Stimulated activated CD4-positive, alpha-beta T cell treated with anti-CD3 and anti-CD28 coated beads, Interleukin-12 subunit alpha, Interleukin-12 subunit beta, amount 100 ng/mL, for 24 hours (primary cell): Measurements from ENCODE around the gene CBY1.
A peak's percentile ranks its signal among the peaks of the same experiment; 100 is the strongest.
"Not testable (repeated sequence)": the region's sequence is repeated elsewhere in the genome, so short reads cannot be mapped to it uniquely, and the experiment has no call there.

ENCODE experiments used
- DNase-seq, 2 experiments: peaks; one replicate each; pipeline ENCODE4 v3.0.0-alpha.2; 2020; ENCODE audit warnings: low read depth in 2 of 2

Gene CBY1

DNA sequence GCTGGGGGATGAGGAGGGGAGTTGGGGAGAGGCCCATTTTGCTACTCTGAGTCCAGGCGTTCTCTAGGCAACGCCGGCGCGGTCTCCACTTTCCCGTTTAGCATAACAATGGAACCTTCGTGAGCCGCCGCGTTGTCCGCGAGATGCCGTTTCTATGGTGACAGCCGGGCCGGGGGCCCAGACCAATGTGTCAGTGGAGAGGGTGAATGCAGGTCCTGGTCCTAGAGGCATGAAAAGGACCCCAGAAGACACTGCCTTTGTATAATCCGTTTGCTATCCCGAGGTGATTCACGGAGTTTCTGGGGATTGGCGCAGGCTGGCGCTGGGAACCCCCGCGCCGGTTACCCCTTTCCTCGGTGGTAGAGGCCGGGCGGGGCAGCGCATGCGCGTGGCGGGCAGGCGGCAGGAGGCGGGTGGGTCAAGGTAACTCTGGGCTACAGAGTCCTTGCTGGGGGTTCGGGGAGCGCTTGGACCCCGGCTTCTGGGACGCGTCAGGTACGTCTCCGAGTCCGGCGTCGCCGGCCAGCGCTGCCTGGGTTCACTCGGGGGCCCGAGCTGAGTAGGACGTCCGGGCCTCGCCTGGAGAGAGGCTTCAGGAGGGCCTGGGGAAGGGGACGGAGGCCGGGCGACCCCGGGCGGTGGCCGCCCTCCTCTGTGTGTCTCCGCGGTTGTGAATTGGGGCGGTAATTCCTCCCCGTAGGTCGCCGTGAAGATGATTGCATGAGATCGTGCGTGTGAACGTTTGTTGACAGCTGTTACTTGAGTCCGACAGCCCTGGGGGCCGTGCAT is at the start of gene CBY1, which contains the start of gene FAM227A:
CBY1 (plus strand) TSS at position 383 of the 789 bp plus-strand sequence. CDS start 11,417 bp downstream, outside the sequence.
FAM227A (minus strand) TSS at position 137 of the 789 bp plus-strand sequence. CDS start 6,224 bp downstream, outside the sequence.
- peak; percentile 70 to 80 for DNase-seq

DNA sequence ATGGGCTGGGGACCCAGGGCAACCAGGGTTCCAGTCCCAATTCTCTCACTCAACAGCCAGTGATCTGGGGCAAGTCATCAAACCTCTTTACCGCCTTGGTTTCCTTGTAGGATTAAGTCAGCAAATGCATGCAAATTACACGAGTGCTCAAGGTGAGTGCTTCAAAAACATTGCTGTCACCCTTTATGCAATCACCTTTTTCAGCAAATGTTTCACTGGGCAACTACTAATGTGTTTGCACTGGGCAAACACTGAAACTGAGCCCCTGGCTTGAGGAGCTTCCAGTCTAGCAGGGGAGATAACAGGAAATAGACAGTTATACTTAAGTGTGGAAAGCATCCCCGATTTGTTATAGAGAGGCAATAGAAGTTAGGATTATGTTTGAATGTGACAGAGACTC is 48.8 kb upstream of the CBY1 start:
- no peak for DNase-seq

DNA sequence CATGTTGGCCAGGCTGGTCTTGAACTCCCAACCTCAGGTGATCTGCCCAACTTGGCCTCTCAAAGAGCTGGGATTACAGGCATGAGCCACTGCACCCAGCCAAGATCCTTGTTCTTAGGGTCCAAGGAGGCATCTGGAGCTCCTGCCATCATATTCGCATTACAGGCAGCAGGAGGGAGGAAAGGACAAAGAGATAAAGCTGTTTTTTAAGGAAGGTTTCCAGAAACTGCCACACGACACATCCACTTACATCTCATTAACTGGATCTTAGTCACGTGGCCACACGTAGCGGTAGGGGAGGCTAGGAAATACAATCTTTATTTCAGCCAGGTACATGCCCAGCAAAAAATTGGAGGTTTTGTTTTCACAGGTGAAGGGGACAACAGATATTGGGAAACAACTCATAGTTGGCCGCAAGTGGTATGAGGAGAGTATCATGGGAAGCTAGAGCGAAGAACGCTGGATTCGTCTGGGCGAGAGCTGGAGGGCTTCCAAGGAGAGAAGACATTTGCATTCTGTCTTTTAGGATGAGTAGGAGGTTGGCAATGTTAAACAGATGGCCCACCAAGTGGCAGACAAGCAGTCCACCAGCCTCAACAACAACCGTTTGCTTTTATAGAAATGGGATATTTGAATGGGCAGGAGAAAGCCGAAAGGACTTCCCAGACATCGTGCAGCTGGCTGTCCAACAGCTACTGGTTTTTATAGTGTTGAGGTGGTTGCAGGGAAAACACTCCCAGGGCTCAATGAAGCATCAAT is 47.3 kb upstream of the CBY1 start:
- no peak for DNase-seq

DNA sequence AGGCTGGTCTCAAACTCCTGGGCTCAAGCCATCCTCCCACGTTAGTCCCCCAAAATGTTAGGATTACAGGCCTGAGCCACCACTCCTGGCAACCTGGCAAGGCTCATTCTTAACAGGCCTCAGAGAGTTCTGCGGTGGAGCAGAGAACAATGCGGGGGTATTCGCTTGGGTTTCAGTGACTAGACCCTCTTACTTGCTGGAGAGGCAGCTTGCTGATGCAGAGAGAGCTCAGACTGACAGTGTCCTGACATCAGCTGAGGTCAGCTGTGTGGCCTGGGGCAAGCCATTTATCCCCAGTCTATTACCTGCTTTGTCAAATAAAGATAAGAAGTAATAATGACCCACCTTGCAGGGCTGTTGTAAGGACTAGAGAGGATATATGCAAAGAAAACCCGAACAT is 46.2 kb upstream of the CBY1 start:
- DNase-seq, result no peak

DNA sequence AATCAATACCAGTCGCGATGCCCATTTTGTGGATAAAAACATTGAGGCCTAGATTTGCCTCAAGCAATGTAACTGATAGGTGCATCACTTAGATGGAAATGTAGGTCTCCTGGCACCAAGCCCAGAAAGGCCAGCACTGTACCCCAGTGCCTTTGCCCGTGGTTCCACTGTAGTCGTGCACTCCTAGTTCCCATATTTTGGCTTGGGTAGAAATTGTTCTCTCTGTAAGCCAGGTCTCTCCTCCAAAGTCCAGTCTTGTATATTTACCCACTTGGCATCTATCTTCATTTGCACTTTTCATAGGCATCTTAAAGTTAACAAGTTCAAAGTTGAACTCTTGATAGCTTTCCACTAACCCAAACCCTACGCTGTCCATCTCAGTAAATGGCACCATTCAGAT is 44.9 kb upstream of the CBY1 start:
- no peak for DNase-seq

DNA sequence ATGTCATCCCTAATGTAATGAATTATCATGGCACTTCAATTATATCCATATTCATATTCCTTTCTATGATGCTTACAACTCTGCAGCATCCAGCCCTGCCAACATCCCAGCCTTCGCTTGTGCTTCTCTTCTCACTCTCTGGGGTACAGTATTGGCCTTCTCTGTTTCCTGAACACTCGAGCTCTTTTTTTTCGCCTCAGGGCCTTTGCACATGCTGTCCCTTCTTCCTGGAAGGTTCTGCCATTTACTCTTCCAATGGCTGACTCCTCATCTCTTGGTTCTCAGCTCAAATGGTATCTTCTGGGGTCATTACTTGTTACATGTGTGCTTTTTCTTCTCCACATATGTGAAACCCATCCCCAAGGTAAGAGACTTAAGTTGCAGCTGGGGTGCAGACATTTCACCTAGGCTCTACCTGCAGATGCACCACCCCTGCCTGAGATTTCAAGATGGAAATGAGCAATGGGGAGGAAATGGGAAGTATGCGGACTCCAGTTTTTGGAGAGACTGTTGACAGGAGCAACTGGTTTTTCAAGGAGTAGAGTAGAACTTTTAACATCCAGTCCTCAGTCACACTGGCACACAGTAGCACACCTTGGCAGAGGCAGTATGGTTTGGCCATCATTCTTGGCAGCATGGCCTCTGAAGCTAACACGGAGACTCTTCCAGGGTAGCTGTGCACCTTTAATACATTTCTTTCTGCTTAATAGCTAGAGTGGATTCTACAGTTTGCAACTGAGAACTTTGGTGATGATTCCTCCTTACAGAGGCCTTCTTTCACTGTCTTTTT is 44.0 kb upstream of the CBY1 start:
- DNase-seq, result no peak

DNA sequence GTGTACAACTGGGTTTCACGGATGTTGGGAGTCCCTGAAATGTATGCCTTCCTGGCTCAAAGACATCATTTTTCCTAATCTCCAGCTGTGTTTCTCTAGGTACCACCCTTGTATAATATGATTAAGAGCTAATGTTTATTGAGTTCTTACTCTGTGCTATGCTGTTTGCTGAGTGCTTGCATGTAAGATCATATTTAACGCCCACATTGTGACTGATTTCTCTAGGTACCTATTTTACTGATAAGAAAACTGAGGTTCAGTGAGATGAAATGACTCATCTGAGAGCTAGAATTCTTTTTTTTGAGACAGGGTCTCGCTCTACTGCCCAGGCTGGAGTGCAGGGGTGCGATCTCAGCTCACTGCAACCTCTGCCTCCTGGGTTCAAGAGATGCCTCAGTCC is 42.9 kb upstream of the CBY1 start:
- DNase-seq, result no peak

DNA sequence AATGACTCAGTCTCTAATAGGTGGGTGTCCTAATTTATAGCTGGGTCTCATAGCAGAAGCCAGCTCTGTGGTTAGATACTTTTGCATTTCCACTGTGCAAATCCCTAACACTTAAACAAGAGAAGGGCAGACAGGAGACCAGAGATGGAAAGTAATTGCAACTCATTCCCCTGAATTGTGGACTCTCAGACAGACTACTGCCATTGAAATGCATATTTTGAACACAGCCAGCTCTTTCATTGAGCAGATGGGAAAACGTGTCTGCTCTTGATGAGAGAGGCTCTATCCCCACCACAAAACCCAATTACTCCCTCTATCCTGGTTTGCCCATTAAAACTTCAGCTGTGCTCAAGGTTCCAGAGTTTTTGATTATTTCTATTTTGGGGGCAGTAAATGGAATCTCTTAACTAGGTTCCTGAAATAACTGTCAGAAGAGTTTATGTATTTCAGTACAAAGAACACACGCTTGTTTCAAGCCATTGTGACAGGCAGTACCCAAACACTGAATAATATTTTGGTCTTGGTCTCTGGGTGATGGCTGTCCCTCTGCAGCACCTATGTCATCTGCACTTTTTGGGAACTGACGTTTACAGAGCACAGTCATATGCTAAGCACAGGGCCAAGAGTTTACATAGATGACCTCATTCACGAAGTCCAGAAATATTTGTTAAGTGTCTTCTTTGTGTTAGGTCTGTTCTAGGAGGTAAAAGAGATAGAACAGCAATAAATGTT is 41.9 kb upstream of the CBY1 start:
- DNase-seq, result no peak

DNA sequence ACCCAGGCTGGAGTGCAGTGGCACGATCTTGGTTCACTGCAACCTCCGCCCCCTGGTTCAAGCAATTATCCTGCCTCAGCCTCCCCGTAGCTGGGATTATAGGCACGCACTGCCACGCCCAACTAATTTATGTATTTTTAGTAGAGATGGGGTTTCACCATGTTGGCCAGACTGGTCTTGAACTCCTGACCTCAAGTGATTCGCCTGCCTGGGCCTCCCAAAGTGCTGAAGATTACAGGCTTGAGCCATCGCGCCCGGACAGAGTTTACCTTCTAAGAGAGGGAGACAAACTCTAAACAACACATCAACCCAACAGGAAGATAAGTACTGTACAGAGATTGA is 41.4 kb upstream of the CBY1 start:
- not testable (repeated sequence) for DNase-seq

DNA sequence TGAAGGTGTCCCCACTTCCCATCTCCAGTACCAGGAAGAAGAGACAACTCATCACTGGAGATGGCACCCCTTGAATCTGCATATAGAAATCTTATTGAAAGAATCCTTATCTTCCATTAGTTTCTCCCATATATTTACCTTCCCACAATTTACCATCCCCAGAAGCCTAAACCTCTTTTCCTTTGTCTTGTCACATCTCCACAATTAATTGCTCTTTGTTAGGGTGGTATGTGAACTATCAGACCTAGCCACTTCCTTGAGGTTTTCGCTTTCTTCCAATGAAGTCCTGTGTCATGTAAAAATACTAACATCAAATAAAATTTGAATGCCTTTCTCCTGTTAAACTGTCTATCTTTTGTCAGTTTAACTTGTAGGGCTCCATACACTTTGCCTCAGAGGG is 38.2 kb upstream of the CBY1 start:
- no peak for DNase-seq

DNA sequence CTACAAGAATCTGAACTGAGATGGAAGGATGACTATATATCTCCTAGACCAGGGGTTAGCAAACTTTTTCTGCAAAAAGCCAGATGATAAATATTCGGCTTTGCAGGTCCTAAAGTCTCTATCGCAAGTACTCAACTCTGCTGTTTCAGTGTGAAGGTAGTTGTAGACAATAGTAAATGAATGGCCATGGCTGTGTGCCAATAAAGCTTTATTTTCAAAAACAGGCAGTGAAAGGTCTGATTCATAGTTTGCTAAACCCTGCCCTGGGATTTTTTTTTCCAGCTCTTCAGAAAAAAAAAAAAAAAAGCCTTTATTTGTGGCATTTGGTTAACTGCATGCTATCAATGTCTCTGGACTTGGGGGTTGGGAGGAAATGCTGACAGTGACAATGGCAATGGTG is 37.8 kb upstream of the CBY1 start:
- DNase-seq, result no peak

DNA sequence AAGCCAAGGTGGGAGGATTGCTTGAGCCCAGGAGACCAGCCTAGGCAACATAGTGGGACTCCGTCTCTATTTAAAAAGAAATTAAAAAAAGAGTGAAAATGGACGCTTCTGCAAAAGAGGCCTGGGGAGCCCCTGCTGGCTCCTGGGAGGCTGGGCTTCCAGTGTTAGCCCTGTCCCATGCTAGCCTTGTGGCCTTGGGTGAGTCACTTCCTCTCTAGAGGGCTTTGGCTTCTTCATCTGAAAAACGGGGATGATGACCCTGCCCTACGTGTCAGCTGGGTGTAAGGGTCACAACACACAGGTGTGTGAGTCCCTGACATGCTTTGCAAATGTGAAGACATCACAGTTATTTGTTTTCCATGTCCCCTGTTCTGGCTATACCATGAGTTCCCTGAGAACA is 33.1 kb upstream of the CBY1 start:
- DNase-seq, result no peak

DNA sequence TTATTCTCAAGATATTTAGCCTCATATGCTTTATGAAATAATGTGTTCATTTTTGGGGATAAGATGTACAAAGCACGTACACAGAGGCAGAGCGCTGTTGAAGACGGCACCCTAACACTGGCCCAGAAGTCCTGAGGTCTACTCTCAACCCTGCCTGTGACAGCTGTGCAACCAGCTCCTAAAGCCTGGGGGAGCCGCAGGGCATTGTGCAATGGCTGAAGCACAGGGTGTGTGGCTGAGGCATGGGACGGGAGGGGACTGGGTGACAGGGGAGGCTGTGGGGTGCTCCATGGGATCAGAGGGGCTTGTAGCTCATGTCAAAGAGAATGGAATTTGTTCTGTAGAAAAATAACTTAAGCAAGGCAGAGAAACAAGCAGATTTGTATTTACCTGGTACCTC is 28.0 kb upstream of the CBY1 start:
- DNase-seq, result no peak

DNA sequence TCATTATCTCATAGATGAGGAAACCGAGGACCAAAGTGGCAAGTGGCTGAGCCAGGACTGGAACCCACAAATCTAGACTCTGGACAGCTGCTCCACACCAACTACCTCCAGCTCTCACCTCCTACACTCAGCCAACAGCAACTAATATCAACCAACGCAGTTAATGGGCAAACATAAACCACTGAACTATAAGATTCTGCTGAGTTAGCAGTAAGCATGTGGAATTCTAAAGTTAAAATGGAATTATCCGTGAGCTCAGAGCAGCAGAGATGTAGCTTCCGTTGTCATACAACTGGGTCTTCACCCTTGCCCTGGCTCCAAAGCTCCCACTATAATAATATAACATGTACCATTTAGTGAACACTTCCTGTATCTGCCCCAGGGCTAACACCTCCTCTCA is 27.3 kb upstream of the CBY1 start:
- no peak for DNase-seq

DNA sequence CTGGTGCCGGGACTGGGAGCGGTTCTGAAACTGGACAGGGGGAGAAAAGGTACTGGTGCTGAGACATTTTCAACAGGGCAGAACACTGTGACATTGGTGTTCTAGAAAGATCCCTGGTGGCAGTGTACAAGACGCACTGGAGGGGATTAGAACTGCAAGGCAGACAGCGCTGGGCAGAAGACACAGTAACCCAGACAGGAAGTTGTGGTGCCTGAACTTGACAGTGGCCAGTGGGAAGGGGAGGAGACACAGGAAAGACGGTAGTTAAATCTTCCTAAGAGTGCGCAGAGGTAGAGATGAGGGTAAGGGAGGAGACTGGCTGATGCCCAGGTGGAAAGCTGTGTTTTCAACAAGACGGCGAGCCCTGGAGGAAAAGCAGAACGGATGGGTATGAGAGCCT is 24.7 kb upstream of the CBY1 start:
- DNase-seq, result no peak

DNA sequence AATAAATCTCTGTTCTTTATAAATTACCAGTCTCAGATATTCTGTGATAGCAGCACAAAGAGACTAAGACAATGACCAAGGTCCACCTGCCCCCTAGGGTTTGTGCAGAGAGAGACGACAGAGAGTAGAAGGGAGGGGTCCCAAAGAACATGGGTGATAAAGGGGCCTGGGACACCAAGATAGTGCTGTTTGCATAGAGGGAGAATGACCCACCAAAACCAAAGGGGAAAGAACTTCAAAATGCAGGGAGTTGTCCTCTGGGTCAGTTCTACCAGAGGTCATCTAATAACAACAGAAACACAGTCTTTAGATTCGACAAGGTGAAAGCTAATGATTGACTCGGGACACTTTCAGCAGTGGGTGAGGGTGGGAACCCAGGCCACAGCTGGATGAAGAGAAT is 23.9 kb upstream of the CBY1 start:
- no peak for DNase-seq

DNA sequence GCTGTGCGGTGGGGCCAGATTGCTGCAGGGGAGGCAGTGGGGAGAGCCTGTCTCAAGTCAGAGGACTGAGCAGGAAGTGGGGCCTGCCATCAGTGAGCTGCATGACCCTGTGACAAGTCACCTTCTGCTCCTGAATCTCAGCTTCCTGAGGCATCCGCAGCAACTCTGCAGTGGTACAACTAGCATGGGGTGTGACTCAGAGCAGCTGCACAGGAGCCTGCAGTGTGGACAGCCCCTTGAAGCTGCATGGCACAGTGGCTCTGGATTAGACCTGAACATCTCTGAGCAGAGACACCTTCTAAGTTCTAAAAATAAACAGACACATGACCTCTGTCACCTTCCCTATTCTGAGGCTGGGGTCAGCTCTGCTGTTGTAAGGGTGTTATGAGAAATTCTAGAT is 18.2 kb upstream of the CBY1 start:
- no peak for DNase-seq

DNA sequence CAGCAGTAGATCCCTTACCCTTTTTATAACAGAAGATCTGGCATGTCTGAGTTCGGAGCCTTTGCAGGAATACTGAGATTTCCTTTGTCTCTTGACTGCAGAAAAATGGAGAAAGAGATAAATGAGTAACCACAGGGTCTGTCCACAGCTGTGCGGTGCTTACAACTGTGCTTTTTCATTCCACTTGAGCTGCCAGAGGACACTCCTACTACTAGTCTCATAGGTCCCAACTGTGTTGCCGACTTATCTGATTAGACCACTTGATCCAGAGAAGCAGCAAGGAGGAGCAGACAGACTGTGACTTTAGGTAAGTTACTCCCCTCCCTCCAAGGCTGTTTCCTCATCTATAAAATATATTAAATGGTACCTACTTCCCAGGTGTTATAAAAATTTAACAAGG is 17.7 kb upstream of the CBY1 start:
- DNase-seq, result no peak

DNA sequence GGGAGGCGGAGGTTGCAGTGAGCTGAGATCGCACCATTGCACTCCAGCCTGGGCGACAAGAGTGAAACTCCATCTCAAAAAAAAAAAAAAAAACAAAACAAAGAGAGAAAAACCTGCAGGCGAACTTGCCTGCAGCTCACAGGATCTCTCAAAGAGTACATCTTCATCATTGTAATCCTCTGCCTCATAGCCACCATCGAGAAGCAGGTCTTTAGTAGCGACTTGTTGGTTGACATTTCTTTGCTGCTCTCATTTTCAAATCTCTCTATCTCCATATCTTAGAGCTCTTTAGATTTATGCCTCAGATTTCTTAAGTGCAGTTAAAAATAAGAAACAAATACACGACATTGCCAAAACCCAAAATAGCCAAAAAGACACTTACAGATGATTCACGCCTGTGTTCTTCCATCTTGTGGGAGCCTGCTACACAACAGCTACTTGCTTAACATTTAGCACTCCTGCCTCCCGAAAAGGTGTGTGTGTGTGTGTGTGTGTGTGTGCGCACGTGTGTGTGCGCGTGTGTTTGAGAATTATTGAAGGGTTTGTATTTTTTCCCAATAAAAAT is 14.9 kb upstream of the CBY1 start:
- no peak for DNase-seq

DNA sequence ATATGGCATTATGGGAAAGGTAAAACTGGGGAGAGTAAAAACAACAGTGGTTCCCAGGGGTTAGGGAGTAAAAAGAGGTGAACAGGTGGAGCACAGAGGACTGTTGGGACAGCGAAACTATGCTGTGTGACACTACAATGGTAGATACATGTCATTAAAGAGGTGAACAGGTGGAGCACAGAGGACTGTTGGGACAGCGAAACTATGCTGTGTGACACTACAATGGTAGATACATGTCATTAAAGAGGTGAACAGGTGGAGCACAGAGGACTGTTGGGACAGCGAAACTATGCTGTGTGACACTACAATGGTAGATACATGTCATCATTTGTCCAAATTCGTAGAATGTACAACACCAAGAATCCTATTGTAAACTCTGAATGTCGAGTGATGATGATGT is 12.2 kb upstream of the CBY1 start:
- not testable (repeated sequence) for DNase-seq

DNA sequence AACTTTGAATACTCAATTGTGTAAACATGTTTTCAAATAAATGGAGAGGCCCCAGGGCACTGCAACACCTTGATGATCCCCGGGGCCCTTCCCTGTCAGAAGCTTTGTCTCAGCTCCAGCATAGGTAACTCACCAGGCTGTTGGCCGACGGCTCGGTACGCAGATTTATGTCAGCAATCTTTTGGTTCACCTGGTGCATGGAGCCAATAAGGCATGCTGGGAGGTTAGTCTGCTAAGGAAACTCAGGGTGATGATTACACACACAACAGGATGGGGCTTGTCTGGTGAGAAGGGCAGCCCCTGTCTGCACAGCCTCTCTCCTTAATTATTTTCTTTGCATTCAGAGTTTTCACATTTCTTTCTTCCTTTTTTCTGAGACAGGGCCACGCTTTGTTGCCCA is 11.0 kb upstream of the CBY1 start:
- no peak for DNase-seq
